Measurements from ENCODE around the gene TMEM176A.

The TMEM176A gene

DNA sequence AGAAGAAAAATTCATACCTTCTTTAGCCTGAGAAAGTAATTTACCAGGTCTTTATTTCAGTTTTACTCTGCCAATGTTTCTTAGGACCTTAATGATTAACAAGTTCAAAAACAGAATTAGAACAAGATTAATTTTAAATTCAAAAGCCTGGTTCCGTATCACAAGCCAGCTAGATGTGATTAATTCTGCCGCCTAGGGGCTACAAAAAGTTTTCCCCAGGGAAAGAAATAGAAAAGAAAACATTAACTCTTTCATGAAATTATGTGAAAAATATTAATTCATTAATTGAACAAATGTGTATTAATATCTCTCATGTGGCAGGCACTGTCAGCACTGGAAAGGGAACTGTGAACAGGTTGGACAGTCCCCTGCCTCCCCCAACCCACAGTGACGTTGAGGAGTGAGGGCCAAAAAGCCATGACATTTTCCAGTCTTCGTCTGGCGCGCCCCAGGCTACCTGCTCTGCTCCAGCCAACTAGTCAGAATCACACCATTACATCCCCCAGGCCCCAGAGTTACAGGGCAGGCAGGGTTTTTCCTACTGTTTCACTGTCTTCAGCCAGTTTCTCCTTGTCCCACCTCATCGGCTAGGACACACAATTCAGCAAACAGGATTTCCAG is 20.1 kb downstream of the TMEM176A start:
- no peak for DNase-seq

DNA sequence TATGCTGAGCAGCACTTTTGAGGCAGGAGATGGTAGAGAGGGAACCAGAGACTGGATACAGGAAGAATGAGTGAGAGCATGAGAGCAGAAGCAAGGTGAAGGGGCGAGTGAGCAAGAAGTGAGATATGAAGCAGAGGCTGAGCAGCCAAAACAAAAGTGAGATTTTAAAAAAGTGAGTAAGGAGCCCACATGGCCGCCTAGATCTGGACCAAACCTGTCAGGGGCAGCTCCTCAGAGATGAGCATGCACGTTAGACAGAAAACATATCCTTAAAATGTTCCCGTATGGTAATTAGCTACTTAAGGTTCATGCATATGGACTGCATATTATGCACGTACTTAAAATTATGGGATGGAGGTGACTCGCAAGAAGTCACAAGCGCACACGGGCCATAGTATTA is 22.5 kb downstream of the TMEM176A start:
- DNase-seq: no peak

DNA sequence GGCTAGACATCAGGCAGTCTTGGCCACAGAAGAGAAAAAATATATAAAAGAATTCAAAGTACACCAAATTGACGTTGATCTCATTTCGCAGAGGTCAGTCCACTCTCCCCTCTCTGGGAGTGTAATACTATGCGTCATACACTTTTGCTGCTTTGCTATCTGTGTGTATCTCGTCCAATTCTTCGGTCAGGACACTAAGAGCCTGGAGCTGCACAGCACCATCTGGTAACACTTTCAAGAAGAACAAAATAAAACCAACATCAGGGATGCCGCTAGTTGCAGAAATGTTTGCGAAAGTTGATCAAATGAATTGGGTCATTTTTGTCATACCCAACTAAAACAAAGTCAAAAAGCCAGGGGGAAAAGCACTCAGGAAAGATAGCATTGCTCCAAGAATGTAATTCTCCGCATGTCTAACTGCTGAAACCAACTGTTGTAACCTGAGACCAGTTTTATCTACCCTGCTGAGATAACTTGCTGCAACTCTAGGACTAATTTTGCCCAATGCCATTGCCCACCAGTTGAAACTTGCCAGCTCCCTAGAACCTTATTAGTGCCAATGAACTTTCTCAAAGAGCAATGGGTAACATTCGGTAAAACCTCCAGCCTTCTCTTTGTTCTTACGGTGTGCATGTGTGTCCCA is 23.0 kb downstream of the TMEM176A start:
- no peak for DNase-seq

DNA sequence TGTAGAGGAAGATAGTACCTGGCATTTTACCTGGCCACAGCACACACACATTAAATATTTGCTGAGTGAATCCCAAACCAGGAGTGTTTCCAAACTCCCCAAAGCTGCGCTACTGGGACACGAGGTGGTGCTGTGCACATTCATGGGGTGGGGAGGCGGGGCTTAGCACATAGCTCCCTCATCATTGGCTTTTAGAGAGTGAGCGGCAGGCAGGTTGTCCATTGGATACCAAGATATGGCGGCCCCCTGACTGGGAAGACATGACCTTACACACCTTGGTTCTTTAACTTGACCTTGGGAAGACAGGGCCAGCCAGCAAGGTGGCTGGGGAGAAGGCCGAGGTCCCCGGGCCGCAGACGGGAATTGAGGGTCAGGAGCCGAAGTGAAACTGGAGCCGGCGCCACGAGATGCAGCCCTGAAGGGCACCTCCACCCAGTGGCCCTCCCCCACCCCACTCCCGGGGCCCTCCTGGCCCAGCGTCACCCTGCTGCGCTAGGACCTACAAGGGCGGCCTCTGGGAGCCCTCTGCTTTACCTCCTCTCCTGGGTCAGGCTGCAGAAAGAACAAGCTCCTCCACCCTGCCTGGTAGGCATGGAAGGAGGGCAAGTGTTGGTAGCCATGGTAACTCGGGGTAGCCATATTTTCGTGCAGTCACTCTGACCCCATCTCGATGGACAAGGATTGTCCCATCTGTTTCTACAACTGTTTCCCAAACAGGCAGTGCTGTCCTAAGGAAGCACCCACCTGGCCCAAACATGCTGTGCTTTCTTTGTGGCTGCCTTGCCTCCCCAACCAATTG is 24.0 kb downstream of the TMEM176A start:
- DNase-seq: no peak

DNA sequence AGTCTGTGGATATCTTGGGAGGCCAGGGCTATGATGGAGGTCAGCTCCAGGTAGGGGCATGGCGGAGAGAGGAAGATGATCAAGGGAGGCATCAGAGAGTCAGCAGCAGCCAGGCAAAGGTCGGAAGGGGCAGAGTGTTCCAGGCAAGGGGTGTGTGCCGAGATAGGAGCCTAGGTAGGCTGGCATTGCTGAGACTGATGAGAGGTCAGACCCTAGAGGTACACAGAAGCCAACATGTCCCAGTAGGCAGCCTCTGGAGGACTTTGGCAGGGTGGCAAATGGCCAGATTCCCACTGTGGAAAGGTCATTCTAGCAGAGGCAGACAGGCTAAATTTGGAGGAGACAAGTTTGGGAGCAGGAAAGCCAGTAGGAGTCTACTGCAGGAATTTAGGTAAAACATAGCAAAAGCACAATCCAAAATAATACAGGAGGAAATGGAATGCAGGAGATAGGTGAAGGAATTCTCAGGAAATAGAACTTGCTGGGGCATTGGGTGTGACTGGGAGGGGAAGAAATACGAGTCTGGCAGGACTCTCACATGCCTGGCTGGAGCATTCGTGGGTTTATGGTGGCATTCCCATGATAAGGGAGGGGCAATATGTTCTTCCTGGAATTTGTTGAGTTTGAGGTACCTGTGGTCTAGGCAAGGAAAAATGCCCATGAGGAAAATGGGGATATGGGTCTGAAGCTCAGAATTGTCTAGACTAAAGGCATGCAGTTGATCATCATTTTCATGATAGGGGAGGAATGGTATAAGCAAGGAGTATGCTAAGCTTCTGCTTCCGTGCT is 25.7 kb downstream of the TMEM176A start:
- no peak for DNase-seq

DNA sequence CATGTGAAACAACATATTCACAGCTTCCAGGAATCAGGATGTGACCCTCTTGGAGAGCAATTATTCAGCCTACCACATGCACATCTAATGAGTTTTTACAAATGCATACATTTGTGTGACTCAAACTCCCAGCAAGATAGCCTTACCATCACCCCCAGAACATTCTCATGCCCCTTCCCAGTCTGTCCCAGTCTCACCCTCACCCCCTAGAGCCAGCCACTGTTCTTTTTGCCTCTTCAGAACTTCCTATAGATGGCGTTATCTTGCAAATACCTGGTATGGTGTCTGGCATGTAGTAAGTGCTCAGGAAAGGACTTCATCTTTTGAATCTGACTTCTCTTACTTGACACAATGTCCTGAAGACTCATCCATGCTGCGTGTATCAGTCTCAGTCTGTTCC is 27.8 kb downstream of the TMEM176A start:
- DNase-seq: no peak

DNA sequence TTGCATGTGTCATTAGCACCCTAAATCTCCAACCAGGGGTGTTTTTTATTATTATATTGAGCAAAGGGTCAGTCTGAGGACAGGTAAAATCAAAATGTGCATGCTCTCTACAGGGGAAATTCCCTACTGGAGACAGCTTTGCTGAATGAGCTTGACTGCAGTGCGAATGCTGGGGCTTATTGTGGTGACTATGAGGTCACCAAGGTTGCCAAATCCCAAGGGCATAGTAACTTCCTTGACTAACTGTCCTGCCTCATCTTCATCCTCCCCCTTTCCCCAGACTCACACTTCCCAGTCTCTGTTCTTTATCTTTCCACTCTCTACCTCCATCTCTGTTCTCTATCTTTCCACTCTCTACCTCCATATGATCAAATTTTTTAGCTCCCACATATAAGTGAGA is 28.9 kb downstream of the TMEM176A start:
- DNase-seq: no peak

DNA sequence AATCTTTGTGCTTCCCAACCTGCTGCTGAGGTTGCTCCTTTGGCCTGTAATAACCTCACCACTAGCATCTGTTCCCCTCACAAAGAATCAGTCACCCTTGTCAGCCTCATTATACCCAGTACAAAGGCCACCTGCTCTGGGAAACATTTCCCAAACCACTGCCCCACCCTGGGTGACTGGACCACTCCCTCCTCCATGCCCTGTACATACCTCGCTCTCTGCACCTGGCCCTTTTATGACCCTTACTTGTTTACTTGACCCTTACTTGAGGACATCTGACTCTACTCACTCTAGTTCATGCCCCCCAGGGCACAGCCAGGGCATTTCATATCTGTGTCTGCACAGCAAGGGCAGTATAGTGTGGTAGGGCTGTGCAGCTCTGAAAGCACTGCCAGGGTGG is 30.4 kb downstream of the TMEM176A start:
- DNase-seq: no peak

DNA sequence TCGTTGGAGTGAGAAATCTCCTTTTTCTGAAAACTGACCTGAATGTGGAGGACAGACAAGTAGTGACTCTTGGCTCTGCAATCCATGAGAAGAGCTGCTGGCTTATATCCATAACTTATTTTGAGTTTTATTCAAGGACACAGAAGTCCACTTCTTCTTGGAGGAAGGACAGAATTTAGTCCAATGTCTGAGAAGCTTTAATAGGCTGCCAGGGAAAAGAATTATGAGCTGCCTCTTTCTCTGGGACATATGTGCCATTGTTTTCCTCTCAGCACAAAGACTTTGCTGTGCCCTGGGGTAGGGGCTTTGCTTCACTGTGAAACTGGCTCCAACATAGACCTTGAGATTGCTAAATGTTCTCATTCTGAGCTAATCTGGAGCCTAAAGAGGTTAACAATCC is 31.3 kb downstream of the TMEM176A start:
- no peak for DNase-seq

DNA sequence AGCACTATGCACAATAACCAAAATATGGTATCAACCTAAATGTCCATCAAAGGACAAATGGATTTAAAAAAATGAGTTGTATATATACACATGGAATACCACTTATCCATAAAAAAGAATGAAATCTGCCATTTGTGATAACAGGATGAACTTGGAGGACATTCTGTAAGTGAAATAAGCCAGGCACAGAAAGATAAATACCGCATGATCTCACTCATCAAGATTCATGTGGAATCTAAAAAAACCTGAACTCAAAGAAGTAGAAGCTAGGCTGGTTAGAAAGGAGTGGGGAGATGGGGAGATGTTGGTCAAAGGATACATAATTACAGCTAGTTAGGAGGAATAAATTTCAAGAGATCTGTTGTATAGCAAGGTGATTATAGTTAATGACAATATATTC is 34.5 kb downstream of the TMEM176A start:
- DNase-seq: no peak

DNA sequence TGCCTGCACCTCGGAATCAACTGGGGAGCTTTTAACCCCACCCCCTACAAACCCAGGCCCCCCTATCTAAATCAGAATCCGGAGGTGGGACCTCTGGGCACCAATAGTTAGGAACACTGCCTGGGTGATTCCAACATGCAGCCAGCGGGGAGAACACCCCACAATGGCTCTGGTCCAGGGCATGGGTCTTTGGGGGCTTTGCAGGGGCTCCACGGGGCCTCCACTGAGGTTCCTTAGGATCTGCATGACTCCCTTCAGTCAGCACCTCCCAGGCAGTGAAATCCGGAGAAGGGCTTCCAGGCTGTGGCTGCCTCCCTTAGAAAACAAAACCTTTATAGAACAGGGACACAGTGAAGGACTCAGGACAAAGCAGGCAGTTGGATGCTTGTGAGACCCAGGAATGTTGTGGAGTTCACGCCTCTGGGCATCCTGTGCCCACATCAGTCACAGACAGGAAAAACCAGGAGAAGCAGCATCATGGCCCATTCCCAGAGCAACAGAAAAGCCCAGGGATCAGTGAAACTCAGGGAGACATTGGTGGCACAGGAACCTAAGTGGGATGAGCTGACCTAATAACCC is 35.2 kb downstream of the TMEM176A start:
- no peak for DNase-seq

DNA sequence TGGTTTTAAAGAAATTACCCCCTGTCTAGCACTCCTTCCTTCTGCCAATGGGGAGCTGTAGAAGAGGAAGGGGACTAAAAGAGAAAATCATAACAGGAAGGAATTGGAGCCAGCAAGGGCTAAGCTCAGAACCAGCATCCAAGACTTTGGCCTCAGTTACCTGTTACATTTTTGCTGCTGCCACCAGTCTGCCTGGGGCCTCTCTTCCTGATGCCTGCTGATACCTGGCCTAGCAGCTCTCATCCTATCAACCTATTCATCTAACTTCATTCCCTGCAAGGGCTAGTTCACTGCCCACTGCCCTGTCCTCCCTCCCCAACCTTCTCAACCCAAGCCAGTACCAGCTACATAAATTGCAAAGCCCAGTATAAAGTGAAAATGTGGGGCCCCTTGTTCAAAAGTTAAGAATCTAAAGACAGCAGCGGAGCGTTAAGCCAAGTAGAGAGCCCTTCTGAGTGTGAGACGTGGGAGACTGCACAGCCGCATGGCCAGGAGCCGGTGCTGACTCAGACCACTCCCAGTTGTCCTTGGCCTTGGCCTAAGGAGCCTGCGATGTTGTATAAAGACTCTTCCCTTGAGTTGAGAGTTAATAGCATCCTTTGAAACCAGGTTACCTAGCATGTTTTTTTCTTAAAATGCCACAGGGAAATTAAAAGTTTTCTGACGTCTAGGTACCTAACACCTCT is 38.5 kb downstream of the TMEM176A start:
- no peak for DNase-seq

DNA sequence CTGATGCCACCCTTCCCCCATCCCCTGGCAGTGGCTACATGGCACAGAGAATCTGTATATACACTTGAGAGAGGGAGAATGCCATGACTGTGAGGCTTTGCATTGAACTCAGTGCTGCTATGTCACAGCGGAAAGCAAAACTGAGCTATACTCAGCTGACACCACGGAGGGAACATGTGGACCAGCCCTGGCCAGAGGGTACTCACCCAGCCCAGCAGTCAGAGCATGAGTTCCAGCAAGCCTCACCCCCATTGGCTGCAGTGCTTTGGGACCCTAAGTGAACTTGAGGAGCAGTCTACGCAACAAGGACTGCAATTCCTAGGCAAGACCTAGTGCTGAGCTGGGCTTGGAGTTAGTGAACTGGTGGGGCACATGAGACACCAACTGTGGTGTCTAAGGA is 41.4 kb downstream of the TMEM176A start:
- DNase-seq: no peak

DNA sequence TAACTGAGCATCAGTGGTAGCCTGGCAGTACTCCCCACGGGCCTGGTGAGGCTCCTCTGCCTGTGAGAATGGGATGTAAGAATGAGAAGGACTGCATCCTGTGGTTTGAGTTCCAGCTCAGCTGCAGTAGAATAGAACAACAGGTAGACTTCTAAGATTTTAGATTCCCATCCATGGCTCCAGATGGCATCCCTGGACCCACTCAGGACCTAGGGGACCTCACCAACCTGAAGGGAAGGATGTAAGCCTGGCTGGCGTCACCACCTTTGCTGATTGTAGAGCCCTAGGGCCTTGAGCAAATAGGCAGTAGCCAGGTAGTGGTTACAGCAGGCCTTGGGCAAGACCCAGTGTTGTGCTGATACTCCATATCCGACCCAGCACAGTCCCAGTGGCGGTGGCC is 42.1 kb downstream of the TMEM176A start:
- DNase-seq: no peak

DNA sequence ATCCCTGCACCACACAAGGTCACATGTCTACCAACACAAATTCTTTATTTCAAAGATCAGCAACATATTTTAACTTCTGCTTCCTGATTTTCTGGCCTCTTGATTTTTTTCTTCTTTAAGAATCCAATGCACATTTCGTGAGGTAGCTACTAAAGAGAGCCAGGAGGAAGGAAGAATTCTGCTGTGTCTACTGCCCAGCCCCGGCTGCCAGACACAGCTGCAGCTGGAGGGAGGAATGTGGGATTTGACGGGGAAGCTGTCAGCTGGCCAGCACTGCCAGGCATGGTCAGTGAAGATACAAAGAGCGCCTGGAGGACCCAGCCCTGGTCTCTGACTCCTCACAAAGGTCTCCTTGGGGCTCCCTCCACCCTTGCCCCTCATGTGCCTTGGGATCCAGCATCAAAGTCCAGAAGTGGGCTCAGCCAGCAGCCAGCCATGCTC is 44.9 kb downstream of the TMEM176A start:
- no peak for DNase-seq

DNA sequence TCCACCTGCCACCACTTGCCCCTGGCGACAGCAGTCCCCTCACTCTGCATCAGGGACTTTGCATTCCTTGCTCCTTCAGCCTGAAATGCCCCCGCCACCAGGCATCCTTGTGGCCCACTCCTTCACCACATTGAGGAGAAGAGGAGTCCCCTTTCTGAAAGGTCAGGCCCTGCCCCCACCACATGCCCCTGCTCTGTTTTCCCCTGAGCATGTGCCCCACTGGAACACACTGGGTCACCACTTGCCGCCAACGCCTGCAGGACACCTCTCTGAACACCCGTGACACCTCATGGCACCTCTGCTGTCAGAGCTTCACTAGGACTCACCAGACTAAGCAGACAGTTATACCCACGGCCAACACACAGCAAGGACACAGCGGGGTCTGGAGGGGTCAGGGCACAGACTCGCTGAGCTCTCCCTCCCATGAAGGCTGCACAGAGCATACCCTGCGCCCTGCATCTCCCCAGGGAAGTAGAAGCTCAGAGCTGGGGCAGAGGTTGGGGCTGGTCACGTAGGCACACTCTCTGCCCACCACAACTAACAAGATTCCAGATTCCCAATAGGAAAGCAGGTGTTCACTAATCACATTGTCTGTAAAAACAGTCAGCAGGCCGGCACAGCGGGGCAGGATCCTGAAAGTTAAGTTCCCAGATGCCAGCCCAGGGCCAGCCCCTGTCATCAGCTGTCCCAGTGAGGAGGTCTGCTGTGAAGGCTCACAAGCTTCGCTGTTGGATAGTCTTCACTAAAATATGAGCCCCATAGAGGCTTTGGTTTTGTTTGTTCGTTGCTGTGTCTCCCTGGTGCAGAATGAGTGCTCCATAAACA is 45.9 kb downstream of the TMEM176A start:
- no peak for DNase-seq

DNA sequence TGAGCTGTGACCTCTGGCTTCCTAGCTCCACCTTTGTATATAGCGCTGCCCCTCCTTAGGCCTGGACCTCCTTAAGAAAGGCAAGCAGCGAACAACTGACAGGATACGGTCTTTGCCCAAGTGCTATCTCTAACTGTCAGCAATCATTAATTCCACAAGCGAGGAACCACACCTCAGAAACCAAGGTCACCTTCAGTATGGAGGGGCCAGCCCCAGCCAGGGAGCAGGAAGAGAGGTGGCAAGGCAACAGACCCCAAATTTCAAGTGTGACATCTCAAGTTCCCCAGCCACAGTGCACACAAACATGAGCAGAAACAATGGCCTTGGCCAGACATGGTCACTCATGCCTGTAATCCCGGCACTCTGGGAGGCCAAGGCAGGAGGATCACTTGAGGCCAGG is 47.0 kb downstream of the TMEM176A start:
- no peak for DNase-seq

DNA sequence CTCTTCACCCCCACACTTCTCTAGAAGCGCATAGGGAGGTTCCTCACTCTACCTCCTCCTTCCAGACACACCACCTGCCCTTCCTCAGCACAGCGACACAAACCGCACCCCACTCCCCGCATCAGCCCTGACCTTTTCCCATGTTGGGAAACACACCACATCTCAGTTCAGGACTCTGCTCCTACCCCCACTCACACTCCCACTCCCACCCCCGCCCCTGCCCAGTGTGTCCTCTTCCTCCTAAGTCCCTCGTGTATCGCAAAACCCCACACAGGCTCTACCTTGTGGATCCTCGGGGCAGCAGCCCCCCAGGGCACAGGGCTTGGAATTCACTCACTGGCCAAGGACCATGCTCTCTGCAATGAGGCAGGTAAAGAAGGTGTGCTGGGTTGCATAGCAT is 47.5 kb downstream of the TMEM176A start:
- no peak for DNase-seq

DNA sequence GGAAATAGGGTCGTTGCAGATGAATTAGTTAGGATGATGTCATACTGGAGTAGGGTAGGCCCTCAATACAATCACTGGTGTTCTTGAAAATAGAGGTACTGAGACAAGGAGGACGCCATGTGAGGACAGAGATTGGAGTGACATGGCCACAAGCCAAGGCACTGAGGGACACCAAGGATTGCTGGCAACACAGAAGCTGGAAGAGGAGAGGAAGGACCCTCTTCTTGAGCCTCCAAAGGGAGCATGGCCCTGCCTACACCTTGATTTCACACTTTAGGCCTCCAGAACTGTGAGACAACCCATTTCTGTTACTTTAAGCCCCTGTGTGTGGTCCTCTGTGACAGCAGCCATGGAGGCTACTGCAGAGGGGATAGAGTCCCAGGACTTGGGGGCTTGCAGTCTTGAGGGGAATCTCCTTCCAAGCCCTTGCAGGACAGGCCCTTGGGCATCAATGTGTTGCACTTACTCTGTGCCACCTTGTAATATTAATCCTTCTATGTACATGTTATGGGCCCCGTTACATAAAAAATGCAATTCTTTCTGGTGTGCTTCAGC is 48.1 kb downstream of the TMEM176A start:
- no peak for DNase-seq

DNA sequence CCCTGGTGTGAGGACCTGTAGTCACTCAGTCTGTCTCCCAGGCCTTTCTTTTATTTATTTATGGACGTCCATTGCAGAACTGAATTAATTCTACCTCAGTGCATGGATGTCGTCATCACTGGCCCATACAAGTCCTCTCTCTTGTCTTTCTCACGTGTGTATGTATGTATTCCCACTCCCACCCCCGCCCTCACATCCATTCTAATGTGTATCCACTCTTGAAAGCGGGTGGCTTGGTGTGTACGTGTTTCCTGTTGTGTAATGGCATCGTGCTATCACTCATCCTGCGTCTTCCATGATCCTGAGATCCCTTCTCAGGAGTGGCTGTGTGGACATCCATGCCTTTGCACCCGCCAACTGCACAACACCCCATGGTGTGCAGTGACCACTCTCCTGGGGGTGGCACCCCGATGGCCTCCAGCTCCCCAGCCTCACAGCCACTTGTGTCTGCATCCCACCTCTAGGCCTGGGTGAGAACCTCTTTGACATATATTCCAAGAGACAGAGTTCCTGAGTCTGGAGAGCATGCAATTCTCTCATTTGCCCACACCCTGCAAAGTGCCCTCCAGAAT is 48.7 kb downstream of the TMEM176A start:
- DNase-seq: no peak

DNA sequence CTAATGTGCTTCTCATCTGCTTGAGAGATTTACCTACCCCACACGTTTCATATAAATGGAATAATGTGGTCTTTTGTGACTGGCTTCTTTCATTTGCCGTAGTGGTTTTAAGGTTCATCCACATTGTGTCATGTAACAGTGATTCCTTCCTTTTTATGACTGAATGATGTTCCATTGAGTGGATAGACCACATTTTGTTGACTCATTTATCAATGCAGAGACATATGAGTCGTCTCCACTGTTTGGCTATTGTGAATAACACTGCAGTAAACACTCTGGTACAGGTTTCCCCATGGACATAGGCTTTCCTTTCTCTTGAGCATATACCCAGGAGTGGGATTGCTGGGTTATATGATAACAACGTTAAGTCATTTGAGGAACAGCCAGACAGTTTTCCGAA is 49.7 kb downstream of the TMEM176A start:
- no peak for DNase-seq
